Muscle layer of colon (tissue), 2 donors: ENCODE results near the gene ASIC2.
A peak's percentile ranks its signal among the peaks of the same experiment; 100 is the strongest.

Experiments used
- H3K27ac ChIP-seq: one replicate; pipeline ENCODE4 v1.7.0; 2013; ENCODE audit warnings: low read depth, mild to moderate bottlenecking, low read length, moderate library complexity
- H3K27me3 ChIP-seq, 2 donors: one replicate each; pipeline ENCODE4 v1.7.0; 2013; ENCODE audit warnings: low read length in 2 of 2, mild to moderate bottlenecking in 2 of 2; ENCODE audit not compliant: insufficient read depth in 2 of 2, control insufficient read depth in 1 of 2
- H3K36me3 ChIP-seq: one replicate; pipeline ENCODE4 v1.7.0; 2013; ENCODE audit warnings: mild to moderate bottlenecking, low read length; ENCODE audit not compliant: insufficient read depth
- H3K4me1 ChIP-seq: one replicate; pipeline ENCODE4 v1.7.0; 2013; ENCODE audit warnings: mild to moderate bottlenecking, low read length; ENCODE audit not compliant: insufficient read depth
- H3K4me3 ChIP-seq, 2 donors: one replicate each; pipeline ENCODE4 v1.7.0; 2013; ENCODE audit warnings: low read length in 2 of 2, low read depth in 1 of 2, mild to moderate bottlenecking in 1 of 2, moderate library complexity in 1 of 2
- H3K9ac ChIP-seq: one replicate; pipeline ENCODE4 v1.7.0; 2013; ENCODE audit warnings: low read length
- H3K9me3 ChIP-seq: one replicate; pipeline ENCODE4 v1.7.0; 2013; ENCODE audit warnings: mild to moderate bottlenecking, low read length
- donor health status: abdominal sarcoma.
- donor health status: Adenocarcinoma of cecum.

ASIC2 gene

GRCh38 chr17:33241390-33241789 lies 51.7 kb downstream of the ASIC2 start:
- no peaks in the 10 kb centered on the region for H3K4me1 ChIP-seq
- no peak overlapping the region for H3K4me3 ChIP-seq
- no peaks in the 10 kb centered on the region for H3K36me3 ChIP-seq
- H3K9me3 ChIP-seq = no peaks in the 10 kb centered on the region
- H3K27me3 ChIP-seq = no peaks in the 10 kb centered on the region
- H3K27ac ChIP-seq = no peak overlapping the region
- H3K9ac ChIP-seq = no peak overlapping the region

- peaks cover 3% of the 10 kb centered on the region for H3K4me1 ChIP-seq
- no peaks in the 10 kb centered on the region for H3K36me3 ChIP-seq
- H3K9me3 ChIP-seq = no peaks in the 10 kb centered on the region
- no peak overlapping the region for H3K9ac ChIP-seq
- no peaks in the 10 kb centered on the region for H3K27me3 ChIP-seq
- H3K4me3 ChIP-seq = no peak overlapping the region
- no peak overlapping the region for H3K27ac ChIP-seq
These were observed 52.7 kb downstream of the ASIC2 start for GRCh38 chr17:33240362-33240761.

GRCh38 chr17:33239702-33240101 lies 53.4 kb downstream of the ASIC2 start:
- Histone ChIP-seq H3K36me3 (no peaks in the 10 kb centered on the region), H3K9ac (no peak overlapping the region), H3K27me3 (no peaks in the 10 kb centered on the region), H3K4me3 (no peak overlapping the region), H3K27ac (no peak overlapping the region), H3K4me1 (peaks cover 9% of the 10 kb centered on the region), H3K9me3 (no peaks in the 10 kb centered on the region)

- Histone ChIP-seq H3K9ac (no peak overlapping the region), H3K36me3 (no peaks in the 10 kb centered on the region), H3K4me3 (no peak overlapping the region), H3K27ac (peak overlapping the region; percentile 21), H3K27me3 (no peaks in the 10 kb centered on the region), H3K4me1 (peaks cover 28% of the 10 kb centered on the region), H3K9me3 (no peaks in the 10 kb centered on the region)
These were observed 58.0 kb downstream of the ASIC2 start for GRCh38 chr17:33234930-33235685.

GRCh38 chr17:33234233-33234632 lies 58.9 kb downstream of the ASIC2 start:
- Histone ChIP-seq H3K4me1 (peaks cover 28% of the 10 kb centered on the region), H3K36me3 (no peaks in the 10 kb centered on the region), H3K9me3 (no peaks in the 10 kb centered on the region), H3K9ac (no peak overlapping the region), H3K4me3 (no peak overlapping the region), H3K27ac (peak overlapping the region; percentile 51), H3K27me3 (no peaks in the 10 kb centered on the region)

- H3K27ac ChIP-seq = peak overlapping the region; percentile 51
- no peak overlapping the region for H3K9ac ChIP-seq
- peaks cover 28% of the 10 kb centered on the region for H3K4me1 ChIP-seq
- H3K4me3 ChIP-seq = no peak overlapping the region
- no peaks in the 10 kb centered on the region for H3K27me3 ChIP-seq
- H3K9me3 ChIP-seq = no peaks in the 10 kb centered on the region
- no peaks in the 10 kb centered on the region for H3K36me3 ChIP-seq
These were observed 59.3 kb downstream of the ASIC2 start for GRCh38 chr17:33233811-33234177.

- H3K4me1 ChIP-seq = peaks cover 17% of the 10 kb centered on the region
- no peak overlapping the region for H3K9ac ChIP-seq
- H3K36me3 ChIP-seq = no peaks in the 10 kb centered on the region
- no peaks in the 10 kb centered on the region for H3K27me3 ChIP-seq
- H3K27ac ChIP-seq = no peak overlapping the region
- H3K4me3 ChIP-seq = no peak overlapping the region
- H3K9me3 ChIP-seq = no peaks in the 10 kb centered on the region
These were observed 63.6 kb downstream of the ASIC2 start for GRCh38 chr17:33229499-33229898.

- Histone ChIP-seq H3K4me1 (peaks cover 12% of the 10 kb centered on the region), H3K4me3 (no peak overlapping the region), H3K27me3 (no peaks in the 10 kb centered on the region), H3K9me3 (no peaks in the 10 kb centered on the region), H3K27ac (no peak overlapping the region), H3K9ac (no peak overlapping the region), H3K36me3 (no peaks in the 10 kb centered on the region)
These were observed 64.1 kb downstream of the ASIC2 start for GRCh38 chr17:33229028-33229427.

- no peak overlapping the region for H3K27ac ChIP-seq
- peaks cover 7% of the 10 kb centered on the region for H3K4me1 ChIP-seq
- no peaks in the 10 kb centered on the region for H3K27me3 ChIP-seq
- H3K9me3 ChIP-seq = no peaks in the 10 kb centered on the region
- H3K9ac ChIP-seq = no peak overlapping the region
- no peak overlapping the region for H3K4me3 ChIP-seq
- no peaks in the 10 kb centered on the region for H3K36me3 ChIP-seq
These were observed 64.5 kb downstream of the ASIC2 start for GRCh38 chr17:33228548-33228947.

- H3K27ac ChIP-seq = no peak overlapping the region
- no peak overlapping the region for H3K9ac ChIP-seq
- no peak overlapping the region for H3K4me3 ChIP-seq
- peaks cover under 1% of the 10 kb centered on the region for H3K4me1 ChIP-seq
- no peaks in the 10 kb centered on the region for H3K27me3 ChIP-seq
- H3K9me3 ChIP-seq = no peaks in the 10 kb centered on the region
- no peaks in the 10 kb centered on the region for H3K36me3 ChIP-seq
These were observed 65.2 kb downstream of the ASIC2 start for GRCh38 chr17:33227911-33228310.

- Histone ChIP-seq H3K4me1 (no peaks in the 10 kb centered on the region), H3K9me3 (no peaks in the 10 kb centered on the region), H3K9ac (no peak overlapping the region), H3K27ac (no peak overlapping the region), H3K4me3 (no peak overlapping the region), H3K27me3 (no peaks in the 10 kb centered on the region), H3K36me3 (no peaks in the 10 kb centered on the region)
These were observed 67.1 kb downstream of the ASIC2 start for GRCh38 chr17:33225994-33226393.

- Histone ChIP-seq H3K4me3 (no peak overlapping the region), H3K4me1 (no peaks in the 10 kb centered on the region), H3K27me3 (no peaks in the 10 kb centered on the region), H3K27ac (no peak overlapping the region), H3K9ac (no peak overlapping the region), H3K36me3 (no peaks in the 10 kb centered on the region), H3K9me3 (no peaks in the 10 kb centered on the region)
These were observed 67.6 kb downstream of the ASIC2 start for GRCh38 chr17:33225509-33225908.
